H9 (cell line): Measurements from ENCODE around the gene LPP. TPM values are rescaled to one million over a fixed set of nuclear protein-coding genes. Genes with fewer than 3 reads are reported as not detected.

Experiments used
- DNase-seq: peaks from one replicate; pipeline ENCODE4 v3.0.0-alpha.2; 2017
- H2AFZ ChIP-seq: one replicate; pipeline ENCODE4 v1.6.1; 2013; ENCODE audit warnings: mild to moderate bottlenecking, low read length, control low read depth, moderate library complexity
- H2AK5ac ChIP-seq: 2 replicates; pipeline ENCODE4 v1.6.1; 2013; ENCODE audit warnings: low read length, control low read depth, mixed read lengths; ENCODE audit not compliant: insufficient read length
- H2BK120ac ChIP-seq: one replicate; pipeline ENCODE4 v1.6.1; 2013; ENCODE audit warnings: low read depth, mild to moderate bottlenecking, low read length, control low read depth, inconsistent platforms; ENCODE audit not compliant: poor library complexity, severe bottlenecking
- H2BK12ac ChIP-seq: 2 replicates; pipeline ENCODE4 v1.6.1; 2013; ENCODE audit warnings: low read length, control low read depth, mixed read lengths, low read depth; ENCODE audit not compliant: insufficient read length
- H2BK15ac ChIP-seq: 2 replicates; pipeline ENCODE4 v1.6.1; 2013; ENCODE audit warnings: low read depth, low read length, control low read depth
- H2BK20ac ChIP-seq: one replicate; pipeline ENCODE4 v1.6.1; 2013; ENCODE audit warnings: low read depth, mild to moderate bottlenecking, low read length, control low read depth, inconsistent platforms; ENCODE audit not compliant: poor library complexity, severe bottlenecking
- H2BK5ac ChIP-seq: 2 replicates; pipeline ENCODE4 v1.6.1; 2013; ENCODE audit warnings: low read length, control low read depth, mixed read lengths; ENCODE audit not compliant: insufficient read length
- H3K14ac ChIP-seq: 2 replicates; pipeline ENCODE4 v1.6.1; 2013; ENCODE audit warnings: low read length, control low read depth; ENCODE audit not compliant: insufficient read depth
- H3K18ac ChIP-seq: 2 replicates; pipeline ENCODE4 v1.6.1; 2013; ENCODE audit warnings: low read depth, mild to moderate bottlenecking, mixed read lengths, low read length, control low read depth; ENCODE audit not compliant: insufficient read length
- H3K23ac ChIP-seq: 2 replicates; pipeline ENCODE4 v1.6.1; 2013; ENCODE audit warnings: low read length, control low read depth, mixed read lengths, low read depth; ENCODE audit not compliant: insufficient read length
- H3K23me2 ChIP-seq: 2 replicates; pipeline ENCODE4 v1.6.1; 2013; ENCODE audit warnings: low read depth, mild to moderate bottlenecking, mixed read lengths, low read length, control low read depth; ENCODE audit not compliant: insufficient read length, poor library complexity, severe bottlenecking
- H3K27ac ChIP-seq: 2 replicates; pipeline ENCODE4 v1.5.1; 2013; ENCODE audit warnings: low read length, control low read depth, mixed read lengths, low read depth; ENCODE audit not compliant: insufficient read length
- H3K27me3 ChIP-seq: 2 replicates; pipeline ENCODE4 v1.6.1; 2013; ENCODE audit warnings: low read length, control low read depth, inconsistent platforms; ENCODE audit not compliant: insufficient read depth
- H3K4ac ChIP-seq: 2 replicates; pipeline ENCODE4 v1.6.1; 2013; ENCODE audit warnings: low read depth, mild to moderate bottlenecking, control low read depth, inconsistent platforms, low read length, moderate library complexity
- H3K4me1 ChIP-seq: 2 replicates; pipeline ENCODE4 v1.6.1; 2013; ENCODE audit warnings: low read length, control low read depth, inconsistent platforms; ENCODE audit not compliant: insufficient read depth
- H3K4me2 ChIP-seq: 2 replicates; pipeline ENCODE4 v1.6.1; 2013; ENCODE audit warnings: low read length, control low read depth, mixed read lengths; ENCODE audit not compliant: insufficient read length, insufficient read depth
- H3K56ac ChIP-seq: 2 replicates; pipeline ENCODE4 v1.6.1; 2013; ENCODE audit warnings: low read depth, mild to moderate bottlenecking, mixed read lengths, low read length, control low read depth; ENCODE audit not compliant: insufficient read length
- H3K79me1 ChIP-seq: 2 replicates; pipeline ENCODE4 v1.6.1; 2013; ENCODE audit warnings: low read depth, mild to moderate bottlenecking, moderate library complexity, low read length, control low read depth, inconsistent platforms; ENCODE audit not compliant: insufficient read depth, poor library complexity, severe bottlenecking
- H3K79me2 ChIP-seq: 2 replicates; pipeline ENCODE4 v1.6.1; 2013; ENCODE audit warnings: low read length, control low read depth, inconsistent platforms; ENCODE audit not compliant: insufficient read depth
- H3K9ac ChIP-seq: 2 replicates; pipeline ENCODE4 v1.6.1; 2013; ENCODE audit warnings: low read length, control low read depth, mixed read lengths; ENCODE audit not compliant: insufficient read length; ENCODE audit errors: extremely low read depth
- H3K9me3 ChIP-seq: one replicate; pipeline ENCODE4 v1.6.1; 2013; ENCODE audit warnings: low read depth, low read length, inconsistent platforms; ENCODE audit not compliant: control insufficient read depth
- H3T11ph ChIP-seq: one replicate; pipeline ENCODE4 v1.6.1; 2013; ENCODE audit warnings: mild to moderate bottlenecking, low read length, control low read depth, inconsistent platforms
- H4K20me1 ChIP-seq: one replicate; pipeline ENCODE4 v1.6.1; 2013; ENCODE audit not compliant: control insufficient read depth, insufficient read length, insufficient read depth
- H4K5ac ChIP-seq: 2 replicates; pipeline ENCODE4 v1.6.1; 2013; ENCODE audit warnings: low read depth, mild to moderate bottlenecking, mixed read lengths, low read length, control low read depth; ENCODE audit not compliant: insufficient read length
- H4K8ac ChIP-seq: replicated peaks from 2 replicates; pipeline ENCODE4 v1.6.1; 2013; ENCODE audit warnings: low read length, control low read depth, mixed read lengths, low read depth; ENCODE audit not compliant: insufficient read length
- H4K91ac ChIP-seq: 2 replicates; pipeline ENCODE4 v1.6.1; 2013; ENCODE audit warnings: low read depth, mild to moderate bottlenecking, moderate library complexity, mixed read lengths, low read length, control low read depth; ENCODE audit not compliant: insufficient read length
- H3K27ac Mint-ChIP-seq, 3 experiments: 2 replicates in 2 of 3; 3 replicates in 1 of 3; pipeline ENCODE4 v1.8.0; 2020 to 2021; ENCODE audit warnings: mixed read lengths in 3 of 3, mild to moderate bottlenecking in 1 of 3, moderate library complexity in 1 of 3
- H3K27me3 Mint-ChIP-seq: 2 replicates; pipeline ENCODE4 v1.8.0; 2021; ENCODE audit warnings: low read depth, mild to moderate bottlenecking, moderate library complexity, mixed read lengths
- H3K36me3 Mint-ChIP-seq, 3 experiments: 2 replicates in 2 of 3; 3 replicates in 1 of 3; pipeline ENCODE4 v1.8.0; 2020 to 2021; ENCODE audit warnings: low read depth in 3 of 3, mixed read lengths in 3 of 3; ENCODE audit not compliant: insufficient read depth in 1 of 3
- H3K4me1 Mint-ChIP-seq, 2 experiments: 2 replicates each; pipeline ENCODE4 v1.8.0; 2020; ENCODE audit warnings: mixed read lengths in 2 of 2
- H3K4me3 Mint-ChIP-seq, 2 experiments: 2 replicates in 1 of 2; 3 replicates in 1 of 2; pipeline ENCODE4 v1.8.0; 2020 to 2021; ENCODE audit warnings: mild to moderate bottlenecking in 2 of 2, mixed read lengths in 2 of 2, moderate library complexity in 1 of 2
- H3K9me3 Mint-ChIP-seq, 2 experiments: 2 replicates in 1 of 2; 3 replicates in 1 of 2; pipeline ENCODE4 v1.8.0; 2020; ENCODE audit warnings: mild to moderate bottlenecking in 2 of 2, mixed read lengths in 2 of 2, moderate library complexity in 1 of 2
- WGBS: extraction: QIAGEN DNeasy Blood & Tissue Kit; methylation state at CpG from one replicate; pipeline ENCODE4 v1.1.7; 2013; ENCODE audit warnings: missing lambda C conversion rate, low lambda C conversion rate, mixed read lengths; ENCODE audit not compliant: insufficient read length; ENCODE audit errors: extremely low coverage; 5-methylcytosine and 5-hydroxymethylcytosine counted together
- total RNA-seq: library from RNA; stranded (reverse); gene quantifications from 2 replicates; pipeline ENCODE4 v1.2.1, GENCODE V29; 2021
- TF ChIP-seq, protein P1 (sequence below): fragments of 200-600 bp; sonication (generic); conservative IDR thresholded peaks from 3 replicates; pipeline ENCODE4 v1.8.0; 2021; ENCODE audit warnings: antibody characterized with exemption, mild to moderate bottlenecking

The LPP gene
- total RNA-seq, 1 experiment from 2014 or later: 64.6 TPM

DNA sequence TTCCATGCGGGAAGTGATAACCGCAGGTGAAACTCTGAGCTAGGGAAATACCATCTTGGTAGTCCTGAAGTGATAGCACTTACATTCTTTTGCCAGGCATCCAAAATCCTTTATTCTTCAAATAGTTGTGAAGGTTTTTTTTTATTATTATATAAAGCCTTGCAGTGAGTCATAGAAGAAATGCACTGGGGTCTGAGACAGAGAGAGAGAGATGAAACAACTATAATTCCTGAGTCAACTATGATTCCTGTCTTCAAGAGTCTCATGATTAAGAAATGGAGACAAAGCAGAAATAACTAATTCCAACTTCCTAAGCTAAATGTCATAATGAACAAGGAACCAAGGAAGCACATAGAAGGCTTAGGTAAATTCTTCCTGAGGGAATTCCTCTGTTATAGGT lies 495.6 kb downstream of the LPP start:
- Histone ChIP-seq H3K9me3 (no peaks in the 10 kb centered on the region), H2BK12ac (no peak overlapping the region), H3K23ac (no peak overlapping the region), H3K79me2 (no peaks in the 10 kb centered on the region), H4K8ac (no peak overlapping the region), H3K14ac (no peak overlapping the region), H2BK5ac (no peak overlapping the region), H3K23me2 (no peaks in the 10 kb centered on the region), H4K20me1 (no peaks in the 10 kb centered on the region), H3K56ac (no peak overlapping the region), H3K27me3 (no peaks in the 10 kb centered on the region), H2BK20ac (no peak overlapping the region), H2AFZ (no peak overlapping the region), H3K79me1 (no peaks in the 10 kb centered on the region), H3K27ac (no peak overlapping the region), H3T11ph (no peak overlapping the region), H4K91ac (no peak overlapping the region), H2BK15ac (no peak overlapping the region), H3K9ac (no peak overlapping the region), H2AK5ac (no peak overlapping the region), H4K5ac (no peak overlapping the region), H3K4ac (no peak overlapping the region), H3K4me1 (no peaks in the 10 kb centered on the region), H3K18ac (no peak overlapping the region), H2BK120ac (no peak overlapping the region), H3K4me2 (no peak overlapping the region)
- H3K27me3 Mint-ChIP-seq: no peaks in the 10 kb centered on the region
- no peak overlapping the region for H3K27ac Mint-ChIP-seq
- TF ChIP-seq, protein P1, sequence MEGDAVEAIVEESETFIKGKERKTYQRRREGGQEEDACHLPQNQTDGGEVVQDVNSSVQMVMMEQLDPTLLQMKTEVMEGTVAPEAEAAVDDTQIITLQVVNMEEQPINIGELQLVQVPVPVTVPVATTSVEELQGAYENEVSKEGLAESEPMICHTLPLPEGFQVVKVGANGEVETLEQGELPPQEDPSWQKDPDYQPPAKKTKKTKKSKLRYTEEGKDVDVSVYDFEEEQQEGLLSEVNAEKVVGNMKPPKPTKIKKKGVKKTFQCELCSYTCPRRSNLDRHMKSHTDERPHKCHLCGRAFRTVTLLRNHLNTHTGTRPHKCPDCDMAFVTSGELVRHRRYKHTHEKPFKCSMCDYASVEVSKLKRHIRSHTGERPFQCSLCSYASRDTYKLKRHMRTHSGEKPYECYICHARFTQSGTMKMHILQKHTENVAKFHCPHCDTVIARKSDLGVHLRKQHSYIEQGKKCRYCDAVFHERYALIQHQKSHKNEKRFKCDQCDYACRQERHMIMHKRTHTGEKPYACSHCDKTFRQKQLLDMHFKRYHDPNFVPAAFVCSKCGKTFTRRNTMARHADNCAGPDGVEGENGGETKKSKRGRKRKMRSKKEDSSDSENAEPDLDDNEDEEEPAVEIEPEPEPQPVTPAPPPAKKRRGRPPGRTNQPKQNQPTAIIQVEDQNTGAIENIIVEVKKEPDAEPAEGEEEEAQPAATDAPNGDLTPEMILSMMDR: no peak
- DNase-seq: no peak
- H3K4me3 Mint-ChIP-seq: no peak overlapping the region
- H3K36me3 Mint-ChIP-seq: no peaks in the 10 kb centered on the region; a peak in 1 of 7 replicates
- no peaks in the 10 kb centered on the region; a peak in 1 of 5 replicates for H3K9me3 Mint-ChIP-seq
- WGBS: no CpG with 5 or more reads among the region's 2 CpGs
- H3K4me1 Mint-ChIP-seq: no peaks in the 10 kb centered on the region
